Glutamatergic neuron (in vitro differentiated cells): Measurements from ENCODE around the gene TANGO2. TPM values are rescaled to one million over a fixed set of nuclear protein-coding genes. Genes with fewer than 3 reads are reported as not detected.
A peak's percentile ranks its signal among the peaks of the same experiment; 100 is the strongest.

Experiments
- DNase-seq: peaks from one replicate; pipeline ENCODE4 v3.0.0; 2022
- H3K27ac Mint-ChIP-seq: one replicate; pipeline ENCODE4 v1.8.0; 2020; ENCODE audit warnings: mild to moderate bottlenecking, mixed read lengths, inconsistent platforms; ENCODE audit not compliant: unreplicated experiment
- H3K27me3 Mint-ChIP-seq: one replicate; pipeline ENCODE4 v1.8.0; 2020; ENCODE audit warnings: mild to moderate bottlenecking, moderate library complexity, mixed read lengths, inconsistent platforms; ENCODE audit not compliant: unreplicated experiment
- H3K36me3 Mint-ChIP-seq: one replicate; pipeline ENCODE4 v1.8.0; 2020; ENCODE audit warnings: mild to moderate bottlenecking, mixed read lengths, inconsistent platforms; ENCODE audit not compliant: unreplicated experiment
- H3K4me1 Mint-ChIP-seq: one replicate; pipeline ENCODE4 v1.8.0; 2020; ENCODE audit warnings: mild to moderate bottlenecking, low read depth, mixed read lengths, inconsistent platforms; ENCODE audit not compliant: unreplicated experiment
- H3K4me3 Mint-ChIP-seq: one replicate; pipeline ENCODE4 v1.8.0; 2020; ENCODE audit warnings: mild to moderate bottlenecking, mixed read lengths, inconsistent platforms; ENCODE audit not compliant: unreplicated experiment
- H3K9me3 Mint-ChIP-seq: one replicate; pipeline ENCODE4 v1.8.0; 2020; ENCODE audit warnings: mild to moderate bottlenecking, moderate library complexity, mixed read lengths, inconsistent platforms; ENCODE audit not compliant: unreplicated experiment
- total RNA-seq: library from RNA; stranded (reverse); fragmentation: NEBNext Ultra II Directional; extraction: Animal tissue kit (Norgen Biotek cat#: 25700); gene quantifications from one replicate; pipeline ENCODE4 v1.2.1, GENCODE V29; 2021; ENCODE audit not compliant: unreplicated experiment
- TF ChIP-seq, protein P1 (sequence below): fragments of 200-600 bp; sonication (generic); IDR thresholded peaks from one replicate; pipeline ENCODE4 v1.5.0; 2021; ENCODE audit not compliant: partially characterized antibody, unreplicated experiment

Gene TANGO2
- total RNA-seq, 1 donor from 2014 or later: 31.8 TPM

- Mint-ChIP-seq H3K4me1 (peaks cover 25% of the 10 kb centered on the region), H3K27me3 (no peaks in the 10 kb centered on the region), H3K36me3 (peaks cover 29% of the 10 kb centered on the region)
Observed at GRCh38 chr22:20004464-20004863, 16.4 kb upstream of the TANGO2 start.

DNA sequence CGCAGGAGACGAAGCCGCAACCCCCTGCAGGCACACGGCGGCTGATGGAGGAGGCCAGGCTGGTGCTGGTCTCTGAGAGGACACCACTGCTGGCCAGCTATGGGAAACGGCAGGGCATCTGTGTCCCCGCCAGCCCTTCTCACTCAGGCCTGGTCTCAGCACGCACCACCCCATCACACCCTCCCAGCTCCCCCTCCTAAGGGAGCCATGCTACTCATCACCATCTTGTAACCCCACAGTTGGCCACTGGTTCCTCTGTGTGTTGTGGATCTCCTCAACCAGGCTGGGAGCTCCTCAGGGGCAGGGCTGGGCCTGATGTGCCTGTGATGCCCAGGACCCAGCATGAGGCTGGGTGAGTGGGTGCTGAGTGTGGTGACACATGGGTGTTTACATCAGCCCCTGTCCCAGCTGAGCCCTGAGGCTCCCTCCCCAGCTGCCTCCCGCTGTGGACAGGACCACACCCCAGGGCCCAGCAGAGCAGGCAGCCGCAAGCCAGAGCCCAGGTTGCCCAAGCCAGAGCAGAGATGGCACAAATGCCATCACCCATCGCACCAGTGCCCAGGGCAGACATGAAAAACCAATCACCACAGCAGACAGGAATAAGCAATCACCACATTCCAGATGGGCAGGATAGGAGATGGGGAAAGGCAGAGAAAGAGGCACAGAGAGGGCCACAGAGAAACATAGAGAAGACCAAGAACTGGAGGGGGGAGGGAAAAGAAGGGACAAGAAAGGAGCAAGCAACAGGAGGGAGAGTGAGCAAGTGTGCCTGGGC lies 12.5 kb upstream of the TANGO2 start:
- peak; percentile 13 for DNase-seq
- Mint-ChIP-seq H3K36me3 (peaks cover 22% of the 10 kb centered on the region), H3K27ac (no peak overlapping the region)

More at GRCh38 chr22:20004464-20004863, 16.4 kb upstream of the TANGO2 start:
- peaks cover 2% of the 10 kb centered on the region for H3K9me3 Mint-ChIP-seq
- TF ChIP-seq, protein P1, sequence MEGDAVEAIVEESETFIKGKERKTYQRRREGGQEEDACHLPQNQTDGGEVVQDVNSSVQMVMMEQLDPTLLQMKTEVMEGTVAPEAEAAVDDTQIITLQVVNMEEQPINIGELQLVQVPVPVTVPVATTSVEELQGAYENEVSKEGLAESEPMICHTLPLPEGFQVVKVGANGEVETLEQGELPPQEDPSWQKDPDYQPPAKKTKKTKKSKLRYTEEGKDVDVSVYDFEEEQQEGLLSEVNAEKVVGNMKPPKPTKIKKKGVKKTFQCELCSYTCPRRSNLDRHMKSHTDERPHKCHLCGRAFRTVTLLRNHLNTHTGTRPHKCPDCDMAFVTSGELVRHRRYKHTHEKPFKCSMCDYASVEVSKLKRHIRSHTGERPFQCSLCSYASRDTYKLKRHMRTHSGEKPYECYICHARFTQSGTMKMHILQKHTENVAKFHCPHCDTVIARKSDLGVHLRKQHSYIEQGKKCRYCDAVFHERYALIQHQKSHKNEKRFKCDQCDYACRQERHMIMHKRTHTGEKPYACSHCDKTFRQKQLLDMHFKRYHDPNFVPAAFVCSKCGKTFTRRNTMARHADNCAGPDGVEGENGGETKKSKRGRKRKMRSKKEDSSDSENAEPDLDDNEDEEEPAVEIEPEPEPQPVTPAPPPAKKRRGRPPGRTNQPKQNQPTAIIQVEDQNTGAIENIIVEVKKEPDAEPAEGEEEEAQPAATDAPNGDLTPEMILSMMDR: no peak
- no peak for DNase-seq
- no peak overlapping the region for H3K4me3 Mint-ChIP-seq
- H3K27ac Mint-ChIP-seq: no peak overlapping the region

DNA sequence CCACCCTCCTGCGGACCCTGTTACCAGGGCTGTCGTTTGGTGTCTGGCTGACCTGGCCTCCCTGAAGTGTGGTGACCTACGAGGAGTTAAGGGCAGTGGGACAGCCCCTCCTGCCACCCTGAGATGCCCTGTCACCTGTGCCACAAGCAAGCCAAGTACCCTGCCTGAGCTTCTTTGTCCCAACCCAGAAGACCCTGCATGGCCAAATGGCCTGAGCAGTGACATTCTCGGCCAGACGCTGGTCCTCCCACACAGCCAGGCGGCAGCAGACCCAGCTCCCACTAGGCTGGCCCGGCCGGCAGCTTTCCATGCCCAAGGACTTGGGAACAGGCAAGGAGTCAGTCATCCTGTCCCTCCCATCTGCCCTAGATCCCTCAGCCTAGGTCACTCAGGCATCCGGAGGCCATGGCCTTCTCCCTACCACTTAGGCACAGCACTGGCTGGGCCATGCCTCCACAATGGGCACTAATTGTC lies 11.9 kb upstream of the TANGO2 start:
- TF ChIP-seq, protein P1: no peak
- peak; percentile 13 for DNase-seq
- Mint-ChIP-seq H3K4me3 (no peak overlapping the region), H3K9me3 (peaks cover 2% of the 10 kb centered on the region), H3K4me1 (peaks cover 9% of the 10 kb centered on the region), H3K27ac (no peak overlapping the region), H3K27me3 (no peaks in the 10 kb centered on the region), H3K36me3 (peaks cover 15% of the 10 kb centered on the region)

More for the DNA sequence above, 12.5 kb upstream of the TANGO2 start:
- Mint-ChIP-seq H3K4me1 (peaks cover 9% of the 10 kb centered on the region), H3K27me3 (no peaks in the 10 kb centered on the region), H3K9me3 (peaks cover 2% of the 10 kb centered on the region), H3K4me3 (no peak overlapping the region)
- TF ChIP-seq, protein P1: no peak

GRCh38 chr22:20009582-20010306 lies 11.2 kb upstream of the TANGO2 start:
- Mint-ChIP-seq H3K36me3 (peaks cover 9% of the 10 kb centered on the region), H3K27me3 (no peaks in the 10 kb centered on the region), H3K27ac (no peak overlapping the region), H3K4me1 (peaks cover 11% of the 10 kb centered on the region), H3K4me3 (no peak overlapping the region), H3K9me3 (peaks cover 8% of the 10 kb centered on the region)
- TF ChIP-seq, protein P1: no peak
- DNase-seq: peak; percentile 5
